ENCODE results near the gene FEM1A. TPM values are rescaled to one million over a fixed set of nuclear protein-coding genes. Genes with fewer than 3 reads are reported as not detected.

The FEM1A gene
- total and polyA plus RNA-seq, 2 of the 13 experiments (the other 11 are each of a cell fraction or from before 2014, with no cell fraction given), result 3.2 to 10.8 TPM

DNA sequence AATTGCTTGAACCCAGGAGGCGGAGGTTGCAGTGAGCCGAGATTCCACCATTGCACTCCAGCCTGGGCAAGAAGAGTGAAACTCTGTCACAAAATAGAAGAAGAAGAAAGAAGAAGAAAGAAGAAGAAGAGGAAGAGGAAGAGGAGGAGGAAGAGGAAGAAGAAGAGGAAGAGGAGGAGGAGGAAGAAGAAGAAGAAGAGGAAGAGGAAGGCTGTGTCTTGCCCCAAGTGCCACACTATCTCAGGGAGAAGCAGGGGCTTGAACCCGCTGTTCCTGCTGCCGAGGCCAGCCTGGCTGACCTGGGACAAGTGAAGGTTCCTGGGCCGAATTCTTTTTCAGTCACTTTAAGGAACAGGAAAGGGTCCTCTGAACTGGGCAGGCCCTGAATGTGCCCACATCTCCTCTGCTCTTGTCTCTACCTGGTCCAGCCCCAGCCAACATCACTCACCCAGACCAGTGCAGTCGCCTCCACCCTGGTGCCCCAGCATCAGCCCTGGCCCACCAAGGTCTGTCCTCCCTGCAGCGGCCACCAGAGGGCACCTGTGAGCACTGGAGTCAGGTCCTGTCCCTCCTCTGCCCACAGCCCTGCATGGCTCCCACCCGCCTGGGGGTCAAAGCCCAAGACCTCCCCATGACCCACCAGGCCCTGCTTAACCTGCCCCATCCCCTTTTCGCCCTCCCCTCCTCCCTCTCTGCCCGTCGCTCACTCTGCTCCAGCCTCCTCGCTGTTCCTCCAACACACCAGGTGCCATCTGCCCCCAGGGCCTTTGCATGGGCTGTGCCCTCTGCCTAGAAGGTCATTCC lies 20.0 kb downstream of the FEM1A start (continued):
- TF ChIP-seq, protein P1, sequence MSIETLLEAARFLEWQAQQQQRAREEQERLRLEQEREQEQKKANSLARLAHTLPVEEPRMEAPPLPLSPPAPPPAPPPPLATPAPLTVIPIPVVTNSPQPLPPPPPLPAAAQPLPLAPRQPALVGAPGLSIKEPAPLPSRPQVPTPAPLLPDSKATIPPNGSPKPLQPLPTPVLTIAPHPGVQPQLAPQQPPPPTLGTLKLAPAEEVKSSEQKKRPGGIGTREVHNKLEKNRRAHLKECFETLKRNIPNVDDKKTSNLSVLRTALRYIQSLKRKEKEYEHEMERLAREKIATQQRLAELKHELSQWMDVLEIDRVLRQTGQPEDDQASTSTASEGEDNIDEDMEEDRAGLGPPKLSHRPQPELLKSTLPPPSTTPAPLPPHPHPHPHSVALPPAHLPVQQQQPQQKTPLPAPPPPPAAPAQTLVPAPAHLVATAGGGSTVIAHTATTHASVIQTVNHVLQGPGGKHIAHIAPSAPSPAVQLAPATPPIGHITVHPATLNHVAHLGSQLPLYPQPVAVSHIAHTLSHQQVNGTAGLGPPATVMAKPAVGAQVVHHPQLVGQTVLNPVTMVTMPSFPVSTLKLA (IDR thresholded peaks at IDR 0.05), result no peak
- TF ChIP-seq SRSF1 (optimal IDR thresholded peaks at IDR 0.05; ENCODE audit: low read depth, low read length), result no peak
- no peak for TF ChIP-seq PHF20 (CRISPR knock-in tag; IDR thresholded peaks at IDR 0.05)
- TF ChIP-seq, protein P2, sequence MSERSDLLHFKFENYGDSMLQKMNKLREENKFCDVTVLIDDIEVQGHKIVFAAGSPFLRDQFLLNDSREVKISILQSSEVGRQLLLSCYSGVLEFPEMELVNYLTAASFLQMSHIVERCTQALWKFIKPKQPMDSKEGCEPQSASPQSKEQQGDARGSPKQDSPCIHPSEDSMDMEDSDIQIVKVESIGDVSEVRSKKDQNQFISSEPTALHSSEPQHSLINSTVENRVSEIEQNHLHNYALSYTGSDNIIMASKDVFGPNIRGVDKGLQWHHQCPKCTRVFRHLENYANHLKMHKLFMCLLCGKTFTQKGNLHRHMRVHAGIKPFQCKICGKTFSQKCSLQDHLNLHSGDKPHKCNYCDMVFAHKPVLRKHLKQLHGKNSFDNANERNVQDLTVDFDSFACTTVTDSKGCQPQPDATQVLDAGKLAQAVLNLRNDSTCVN (CRISPR knock-in tag; IDR thresholded peaks at IDR 0.05; ENCODE audit: borderline replicate concordance), result peak; percentile 29; the same call in 1 of the 2 replicates
- TF ChIP-seq REXO4 (CRISPR knock-in tag; IDR thresholded peaks at IDR 0.05; ENCODE audit: borderline replicate concordance), result no peak
- TF ChIP-seq TEAD3 (CRISPR knock-in tag; optimal IDR thresholded peaks at IDR 0.05; ENCODE audit: borderline replicate concordance), result peak; percentile 43
- TF ChIP-seq ZNF674 (CRISPR knock-in tag; IDR thresholded peaks at IDR 0.05; ENCODE audit: low read depth), result no peak
- no peak for TF ChIP-seq LCORL (IDR thresholded peaks at IDR 0.05)
- 0 out of 2 replicates have a peak, but pooled peaks have one; percentile 57 for TF ChIP-seq LCORL (CRISPR knock-in tag; IDR thresholded peaks at IDR 0.05)
- 0 out of 2 replicates have a peak, but pooled peaks have one; percentile 15 for TF ChIP-seq RXRB (CRISPR knock-in tag; IDR thresholded peaks at IDR 0.05; ENCODE audit: borderline replicate concordance)
- no peak for TF ChIP-seq RBFOX2 (IDR thresholded peaks at IDR 0.05; ENCODE audit: low read depth, low read length)
- no peak for TF ChIP-seq HNF4G (IDR thresholded peaks at IDR 0.05; ENCODE audit: borderline replicate concordance, low read depth, low read length)
- no peak for TF ChIP-seq HNF4G (CRISPR knock-in tag; IDR thresholded peaks at IDR 0.05; ENCODE audit: borderline replicate concordance, low read depth)
- TF ChIP-seq NR2F2 (IDR thresholded peaks at IDR 0.05; ENCODE audit: borderline replicate concordance, low read depth), result no peak
- no peak for TF ChIP-seq ZNF207 (IDR thresholded peaks at IDR 0.05; ENCODE audit: borderline replicate concordance)
- no peak for TF ChIP-seq ZNF709 (CRISPR knock-in tag; IDR thresholded peaks at IDR 0.05)
- no peak for TF ChIP-seq CCDC6 (CRISPR knock-in tag; IDR thresholded peaks at IDR 0.05)
- TF ChIP-seq GABPB1 (CRISPR knock-in tag; IDR thresholded peaks at IDR 0.05), result 0 out of 2 replicates have a peak, but pooled peaks have one; percentile 15
- TF ChIP-seq ZSCAN29 (CRISPR knock-in tag; conservative IDR thresholded peaks at IDR 0.05), result no peak
- TF ChIP-seq, protein P3, sequence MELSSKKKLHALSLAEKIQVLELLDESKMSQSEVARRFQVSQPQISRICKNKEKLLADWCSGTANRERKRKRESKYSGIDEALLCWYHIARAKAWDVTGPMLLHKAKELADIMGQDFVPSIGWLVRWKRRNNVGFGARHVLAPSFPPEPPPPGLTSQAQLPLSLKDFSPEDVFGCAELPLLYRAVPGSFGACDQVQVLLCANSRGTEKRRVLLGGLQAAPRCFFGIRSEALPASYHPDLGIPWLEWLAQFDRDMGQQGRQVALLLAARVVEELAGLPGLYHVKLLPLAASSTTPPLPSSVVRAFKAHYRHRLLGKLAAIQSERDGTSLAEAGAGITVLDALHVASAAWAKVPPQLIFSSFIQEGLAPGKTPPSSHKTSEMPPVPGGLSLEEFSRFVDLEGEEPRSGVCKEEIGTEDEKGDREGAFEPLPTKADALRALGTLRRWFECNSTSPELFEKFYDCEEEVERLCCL (CRISPR knock-in tag; IDR thresholded peaks at IDR 0.05; ENCODE audit: borderline replicate concordance), result no peak
- TF ChIP-seq BHLHE40 (IDR thresholded peaks at IDR 0.05; ENCODE audit: low read length), result no peak
- TF ChIP-seq, protein P4, sequence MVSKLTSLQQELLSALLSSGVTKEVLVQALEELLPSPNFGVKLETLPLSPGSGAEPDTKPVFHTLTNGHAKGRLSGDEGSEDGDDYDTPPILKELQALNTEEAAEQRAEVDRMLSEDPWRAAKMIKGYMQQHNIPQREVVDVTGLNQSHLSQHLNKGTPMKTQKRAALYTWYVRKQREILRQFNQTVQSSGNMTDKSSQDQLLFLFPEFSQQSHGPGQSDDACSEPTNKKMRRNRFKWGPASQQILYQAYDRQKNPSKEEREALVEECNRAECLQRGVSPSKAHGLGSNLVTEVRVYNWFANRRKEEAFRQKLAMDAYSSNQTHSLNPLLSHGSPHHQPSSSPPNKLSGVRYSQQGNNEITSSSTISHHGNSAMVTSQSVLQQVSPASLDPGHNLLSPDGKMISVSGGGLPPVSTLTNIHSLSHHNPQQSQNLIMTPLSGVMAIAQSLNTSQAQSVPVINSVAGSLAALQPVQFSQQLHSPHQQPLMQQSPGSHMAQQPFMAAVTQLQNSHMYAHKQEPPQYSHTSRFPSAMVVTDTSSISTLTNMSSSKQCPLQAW (CRISPR knock-in tag; IDR thresholded peaks at IDR 0.05), result no peak
- TF ChIP-seq ZNF331 (CRISPR knock-in tag; IDR thresholded peaks at IDR 0.05), result no peak
- no peak; the same call in none of the 2 replicates for TF ChIP-seq ZMYM2 (CRISPR knock-in tag; IDR thresholded peaks at IDR 0.05)
- peak; percentile 33; the same call in 1 of the 2 replicates for TF ChIP-seq FOSL2 (CRISPR knock-in tag; IDR thresholded peaks at IDR 0.05)
